HepG2 (cell line): ENCODE measurements around the gene YWHAB. TPM values are rescaled to one million over a fixed set of nuclear protein-coding genes. Genes with fewer than 3 reads are reported as not detected.

Source experiments
- HOXA9 ChIP-seq: sonication (generic); formaldehyde crosslinking; IDR thresholded peaks from 2 replicates; pipeline ENCODE4 v1.8.1; 2022; ENCODE audit warnings: missing genetic modification reagents, mild to moderate bottlenecking, moderate library complexity, borderline replicate concordance
- MEF2D ChIP-seq: sonication (generic); formaldehyde crosslinking; IDR thresholded peaks from 2 replicates; pipeline ENCODE4 v1.5.1; 2020; ENCODE audit warnings: mild to moderate bottlenecking, missing genetic modification reagents
- MXD1 ChIP-seq: sonication (generic); formaldehyde crosslinking; IDR thresholded peaks from 2 replicates; pipeline ENCODE4 v1.4.0; 2020; ENCODE audit warnings: mild to moderate bottlenecking, missing genetic modification reagents
- PAWR ChIP-seq: sonication (generic); formaldehyde crosslinking; IDR thresholded peaks from 2 replicates; pipeline ENCODE4 v1.4.0; 2020; ENCODE audit warnings: missing genetic modification reagents, mild to moderate bottlenecking, borderline replicate concordance
- TRIM24 ChIP-seq: sonication (generic); formaldehyde crosslinking; IDR thresholded peaks from 2 replicates; pipeline ENCODE4 v1.8.0; 2022; ENCODE audit warnings: mild to moderate bottlenecking, missing genetic modification reagents
- ZFP90 ChIP-seq: sonication (generic); formaldehyde crosslinking; IDR thresholded peaks from 2 replicates; pipeline ENCODE4 v1.8.0; 2022; ENCODE audit warnings: missing genetic modification reagents, mild to moderate bottlenecking, inconsistent platforms, borderline replicate concordance
- ZNF230 ChIP-seq: sonication (generic); formaldehyde crosslinking; IDR thresholded peaks from 2 replicates; pipeline ENCODE4 v1.4.0; 2020; ENCODE audit warnings: mild to moderate bottlenecking, missing genetic modification reagents
- ZNF260 ChIP-seq: sonication (generic); formaldehyde crosslinking; IDR thresholded peaks from 2 replicates; pipeline ENCODE4 v1.4.0; 2020; ENCODE audit warnings: missing genetic modification reagents, low read depth, mild to moderate bottlenecking, borderline replicate concordance
- ZNF281 ChIP-seq: sonication (generic); formaldehyde crosslinking; IDR thresholded peaks from 2 replicates; pipeline ENCODE4 v1.4.0; 2020; ENCODE audit warnings: missing genetic modification reagents, borderline replicate concordance
- ZNF609 ChIP-seq: sonication (generic); formaldehyde crosslinking; IDR thresholded peaks from 2 replicates; pipeline ENCODE4 v1.4.0; 2020; ENCODE audit warnings: mild to moderate bottlenecking, missing genetic modification reagents, borderline replicate concordance
- ZNF761 ChIP-seq: sonication (generic); formaldehyde crosslinking; conservative IDR thresholded peaks from 2 replicates; pipeline ENCODE4 v1.4.0; 2020; ENCODE audit warnings: mild to moderate bottlenecking, missing genetic modification reagents
- ZNF782 ChIP-seq: sonication (generic); formaldehyde crosslinking; IDR thresholded peaks from 2 replicates; pipeline ENCODE4 v1.4.0; 2020; ENCODE audit warnings: missing genetic modification reagents, mild to moderate bottlenecking, borderline replicate concordance
- ZNF800 ChIP-seq: sonication (generic); formaldehyde crosslinking; IDR thresholded peaks from 2 replicates; pipeline ENCODE4 v1.4.0; 2020; ENCODE audit warnings: missing genetic modification reagents
- ZNF878 ChIP-seq: sonication (generic); formaldehyde crosslinking; IDR thresholded peaks from 2 replicates; pipeline ENCODE4 v1.8.1; 2023; ENCODE audit warnings: mild to moderate bottlenecking, missing genetic modification reagents, moderate library complexity
- ZZZ3 ChIP-seq: sonication (generic); formaldehyde crosslinking; IDR thresholded peaks from 2 replicates; pipeline ENCODE4 v1.4.0; 2020; ENCODE audit warnings: missing genetic modification reagents, mild to moderate bottlenecking, borderline replicate concordance
- polyA plus RNA-seq, 8 experiments: library from polyadenylated mRNA; depleted of rRNA in 3 of 8; stranded (reverse) in 7 of 8; unstranded in 1 of 8; fragments of >200 nt; fragmentation: Illumina TruSeq in 4 of 8; extraction: Trizol in 4 of 8; gene quantifications; 2 replicates each; pipeline versions ENCODE4 v1.2.1 to v1.2.3, GENCODE V29; 2011 to 2016; ENCODE audit warnings: low read depth in 4 of 8, missing spikeins in 1 of 8, mixed read lengths in 1 of 8; ENCODE audit not compliant: insufficient read depth in 1 of 8
- total RNA-seq, 5 experiments: library from RNA; depleted of rRNA; stranded (reverse); fragments of >200 nt; fragmentation: Illumina TruSeq; extraction: Trizol; gene quantifications; 2 replicates each; pipeline ENCODE4 v1.2.3, GENCODE V29; 2016; ENCODE audit warnings: low read depth in 1 of 5
- TF ChIP-seq, protein P1 (sequence below): sonication (generic); formaldehyde crosslinking; IDR thresholded peaks from 2 replicates; pipeline ENCODE4 v1.8.0; 2022; ENCODE audit warnings: missing genetic modification reagents, mild to moderate bottlenecking, moderate library complexity, borderline replicate concordance

Gene YWHAB
- total and polyA plus RNA-seq, 2 of the 13 experiments (the other 11 are each of a cell fraction or from before 2014, with no cell fraction given) = 77.2 to 121 TPM

GRCh38 chr20:44884907-44885391 lies 556 bp upstream of the YWHAB start (continued):
- TF ChIP-seq ZNF609 (no peak; the same call in 1 of the 2 replicates), ZNF761 (CRISPR knock-in tag) (no peak; the same call in 1 of the 2 replicates), ZNF878 (CRISPR knock-in tag) (no peak), HOXA9 (CRISPR knock-in tag) (no peak), ZNF230 (peak; percentile 52; the same call in 1 of the 2 replicates), ZNF281 (CRISPR knock-in tag) (0 out of 2 replicates have a peak, but pooled peaks have one; percentile 31), TRIM24 (CRISPR knock-in tag) (no peak), MXD1 (CRISPR knock-in tag) (peak; percentile 16; the same call in 1 of the 2 replicates), ZNF800 (no peak), ZZZ3 (0 out of 2 replicates have a peak, but pooled peaks have one; percentile 44), ZNF782 (CRISPR knock-in tag) (0 out of 2 replicates have a peak, but pooled peaks have one; percentile 36), PAWR (CRISPR knock-in tag) (0 out of 2 replicates have a peak, but pooled peaks have one; percentile 43), ZFP90 (CRISPR knock-in tag) (0 out of 2 replicates have a peak, but pooled peaks have one; percentile 11), MEF2D (CRISPR knock-in tag) (no peak), ZNF260 (CRISPR knock-in tag) (no peak)
- TF ChIP-seq, protein P1, sequence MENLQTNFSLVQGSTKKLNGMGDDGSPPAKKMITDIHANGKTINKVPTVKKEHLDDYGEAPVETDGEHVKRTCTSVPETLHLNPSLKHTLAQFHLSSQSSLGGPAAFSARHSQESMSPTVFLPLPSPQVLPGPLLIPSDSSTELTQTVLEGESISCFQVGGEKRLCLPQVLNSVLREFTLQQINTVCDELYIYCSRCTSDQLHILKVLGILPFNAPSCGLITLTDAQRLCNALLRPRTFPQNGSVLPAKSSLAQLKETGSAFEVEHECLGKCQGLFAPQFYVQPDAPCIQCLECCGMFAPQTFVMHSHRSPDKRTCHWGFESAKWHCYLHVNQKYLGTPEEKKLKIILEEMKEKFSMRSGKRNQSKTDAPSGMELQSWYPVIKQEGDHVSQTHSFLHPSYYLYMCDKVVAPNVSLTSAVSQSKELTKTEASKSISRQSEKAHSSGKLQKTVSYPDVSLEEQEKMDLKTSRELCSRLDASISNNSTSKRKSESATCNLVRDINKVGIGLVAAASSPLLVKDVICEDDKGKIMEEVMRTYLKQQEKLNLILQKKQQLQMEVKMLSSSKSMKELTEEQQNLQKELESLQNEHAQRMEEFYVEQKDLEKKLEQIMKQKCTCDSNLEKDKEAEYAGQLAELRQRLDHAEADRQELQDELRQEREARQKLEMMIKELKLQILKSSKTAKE (CRISPR knock-in tag) = no peak
